GM19463 (cell line): ENCODE results near the gene EML5.
"Not testable (repeated sequence)": the region's sequence is repeated elsewhere in the genome, so short reads cannot be mapped to it uniquely, and the experiment has no call there.

Experiments
- ATAC-seq: cut with Tn5 transposase; IDR thresholded peaks from one replicate; pipeline ENCODE4 v1.9.1; 2021; ENCODE audit warnings: mild to moderate bottlenecking, moderate library complexity; ENCODE audit not compliant: unreplicated experiment

Gene EML5

DNA sequence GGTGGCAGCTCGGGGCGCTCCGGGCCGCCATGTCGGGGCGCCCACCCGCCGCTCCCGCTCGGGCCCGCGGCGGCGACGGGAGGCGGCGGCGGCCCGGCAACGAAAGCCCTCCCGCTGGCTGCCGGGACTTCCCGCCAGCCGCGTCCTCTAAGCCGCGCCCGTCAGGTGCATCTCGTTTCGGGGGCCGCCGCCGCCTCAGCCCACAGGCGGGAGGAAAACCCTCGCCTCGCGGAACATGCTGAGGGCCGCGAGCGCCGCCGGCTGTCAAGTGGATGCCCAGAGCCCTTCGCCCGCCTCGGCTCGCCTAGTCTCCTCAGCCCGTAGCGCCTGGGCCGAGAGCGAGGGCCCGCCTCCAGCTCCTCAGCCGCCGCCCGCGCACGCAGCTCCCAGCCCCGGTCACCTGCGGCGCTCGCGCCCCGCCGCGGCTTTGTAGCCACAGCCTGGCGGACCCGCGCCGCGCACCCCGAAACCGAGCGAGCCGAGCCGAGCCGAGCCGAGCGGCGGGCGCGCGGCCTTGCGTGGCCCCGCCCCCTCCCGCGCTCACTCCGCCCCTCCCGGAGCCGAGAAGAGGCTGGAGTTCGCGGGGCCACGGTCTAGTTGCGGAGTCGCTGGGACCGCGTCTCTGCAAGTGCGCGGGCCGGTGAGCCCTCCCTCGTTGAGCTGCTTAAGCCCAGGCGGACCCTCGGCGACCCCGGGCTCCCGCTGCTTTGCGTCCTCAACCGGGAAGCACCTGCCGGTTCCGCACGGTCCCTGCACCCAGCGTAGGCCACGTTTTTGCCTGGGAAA is at the start of gene EML5:
EML5 (minus strand) TSS at position 481 of the 786 bp plus-strand sequence; CDS start at position 31, 450 bp downstream.
- ATAC-seq = peak; percentile 86

DNA sequence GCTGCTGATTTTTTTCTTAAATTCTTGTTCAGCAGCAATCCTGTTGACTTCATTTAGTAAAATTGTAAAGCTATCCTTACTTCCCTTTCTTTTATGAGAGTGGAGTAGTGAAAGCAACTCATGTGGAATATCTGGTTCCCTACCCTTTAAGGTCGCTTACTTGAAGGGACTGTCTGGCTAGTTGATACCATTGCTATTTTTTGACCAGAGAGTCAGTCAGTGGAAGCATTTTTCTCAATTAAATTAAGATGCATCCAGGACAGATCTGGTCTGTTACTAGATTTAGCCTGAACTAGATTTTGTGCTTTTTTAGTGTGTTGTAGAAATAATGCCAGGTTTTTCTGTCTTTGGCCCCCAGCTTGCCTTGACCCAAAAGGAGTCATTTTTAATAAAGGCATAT is 49.7 kb upstream of the EML5 start:
- ATAC-seq = no peak

DNA sequence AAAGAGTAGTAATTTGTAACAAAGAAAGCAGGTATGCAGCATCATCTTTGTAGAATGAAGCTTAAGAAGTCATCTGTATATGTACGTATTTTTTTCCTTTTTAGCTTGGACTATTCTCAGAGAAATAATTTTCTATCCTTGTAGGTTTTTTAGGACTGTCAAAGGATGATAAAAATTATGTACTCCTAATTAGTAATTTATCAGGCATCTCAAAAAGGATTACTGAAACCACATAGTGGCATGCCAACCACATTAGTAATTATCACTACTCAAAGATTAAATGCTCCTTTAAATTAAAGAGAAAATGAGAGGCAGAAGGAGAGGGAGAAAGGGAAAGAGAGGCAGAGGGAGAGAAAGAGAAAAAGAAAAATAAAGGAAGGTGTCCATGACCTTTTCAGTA is 49.0 kb upstream of the EML5 start:
- no peak for ATAC-seq

DNA sequence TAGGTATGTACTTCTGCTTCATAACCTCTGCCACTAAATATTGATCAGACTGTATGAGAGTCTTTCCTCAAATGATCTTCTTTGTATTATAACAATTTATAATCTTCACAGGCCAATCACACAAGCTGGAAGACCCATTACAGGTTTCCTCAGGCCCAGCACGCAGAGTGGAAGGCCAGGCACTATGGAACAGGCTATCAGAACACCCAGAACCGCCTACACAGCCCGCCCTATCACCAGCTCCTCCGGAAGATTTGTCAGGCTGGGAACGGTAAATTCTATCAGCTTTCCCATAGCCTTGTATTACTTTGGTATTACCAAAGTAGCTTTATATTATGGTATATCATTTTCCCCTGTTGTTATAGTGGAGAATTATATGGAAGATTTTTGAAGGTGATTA is 48.2 kb upstream of the EML5 start:
- no peak for ATAC-seq

DNA sequence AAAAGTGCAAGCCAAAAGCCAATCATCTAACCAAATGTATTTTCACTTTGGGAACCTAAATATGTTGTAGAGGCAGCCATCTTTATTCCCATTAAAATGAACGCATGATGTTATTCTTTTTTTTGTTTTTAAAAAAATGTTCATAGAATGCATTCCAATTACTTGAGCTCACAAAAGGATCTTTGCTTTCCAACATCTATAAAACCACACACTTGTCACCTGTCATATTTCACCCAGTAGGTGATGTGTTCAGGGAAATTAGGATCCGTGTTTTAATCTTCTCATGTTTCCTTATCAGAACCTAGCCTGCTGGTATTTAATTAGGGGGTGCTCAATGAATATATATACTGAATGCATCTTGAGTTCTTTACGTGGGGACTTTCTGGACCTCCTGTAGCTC is 45.3 kb upstream of the EML5 start:
- ATAC-seq = no peak

DNA sequence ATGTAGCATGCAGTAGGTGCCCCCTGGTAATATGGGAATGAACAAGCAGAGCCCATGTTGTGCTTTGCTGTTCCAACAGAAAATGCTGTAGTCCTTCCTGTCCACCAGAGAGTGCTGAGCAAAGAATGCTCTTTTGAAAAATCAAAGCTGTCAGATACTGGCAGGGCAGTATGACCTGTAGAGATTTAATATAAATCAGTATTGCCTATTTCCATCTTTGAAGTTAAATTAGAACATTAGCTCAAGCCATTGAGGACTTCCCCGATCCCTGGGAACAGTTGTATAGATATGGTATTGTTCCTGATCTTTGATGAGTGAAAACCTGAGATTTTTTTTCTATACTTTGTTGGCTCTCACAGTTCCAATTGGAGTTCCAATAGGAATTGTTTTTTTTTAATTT is 44.7 kb upstream of the EML5 start:
- no peak for ATAC-seq

DNA sequence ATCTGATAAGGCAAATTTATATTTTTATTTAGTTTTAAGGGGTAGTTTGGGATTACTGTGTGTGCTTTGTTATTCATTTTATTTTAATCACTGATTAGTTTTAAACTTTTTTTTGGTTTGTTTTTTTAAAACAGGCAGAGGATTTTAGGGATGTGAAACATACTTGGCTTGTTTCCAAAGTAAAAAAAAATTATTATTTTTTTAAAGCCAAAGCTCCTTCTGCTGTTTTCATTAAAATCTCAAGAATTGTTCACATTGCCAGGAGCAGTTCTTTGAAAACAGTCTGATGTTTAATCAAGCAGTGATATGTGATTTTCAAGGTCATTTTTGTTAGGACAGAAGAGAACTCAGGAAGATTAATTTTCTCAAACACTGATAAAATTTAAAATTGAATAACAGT is 42.9 kb upstream of the EML5 start:
- ATAC-seq = no peak

DNA sequence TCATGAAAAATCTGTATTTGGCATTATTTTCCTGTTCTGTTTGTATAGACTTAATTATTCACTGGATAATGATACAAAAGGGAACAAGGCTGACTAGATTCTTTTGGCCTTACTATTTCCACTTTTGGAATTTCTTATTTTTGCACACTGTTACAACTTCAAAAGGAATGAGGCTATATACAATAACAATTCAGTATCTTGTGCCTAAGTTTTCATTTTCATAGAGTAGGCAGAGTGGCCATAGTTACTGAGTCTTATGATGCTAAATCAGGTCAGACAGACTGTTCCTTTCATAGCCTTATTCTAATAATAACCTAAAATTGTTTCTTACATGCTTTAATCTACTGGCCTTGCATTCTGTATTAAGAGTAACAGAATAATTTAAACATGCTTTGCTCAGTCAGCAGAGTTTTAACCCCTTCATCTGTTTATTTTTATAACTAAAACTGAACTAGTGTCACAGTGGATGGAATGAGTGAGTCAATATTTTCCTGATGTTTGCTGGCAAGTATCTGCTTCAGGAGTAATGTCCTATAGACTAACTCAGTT is 42.2 kb upstream of the EML5 start:
- ATAC-seq = no peak

- no peak for ATAC-seq
These were observed 38.5 kb upstream of the EML5 start for GRCh38 chr14:88831284-88831683.

GRCh38 chr14:88829685-88830302 is 37.0 kb upstream of the EML5 start:
- ATAC-seq = no peak

DNA sequence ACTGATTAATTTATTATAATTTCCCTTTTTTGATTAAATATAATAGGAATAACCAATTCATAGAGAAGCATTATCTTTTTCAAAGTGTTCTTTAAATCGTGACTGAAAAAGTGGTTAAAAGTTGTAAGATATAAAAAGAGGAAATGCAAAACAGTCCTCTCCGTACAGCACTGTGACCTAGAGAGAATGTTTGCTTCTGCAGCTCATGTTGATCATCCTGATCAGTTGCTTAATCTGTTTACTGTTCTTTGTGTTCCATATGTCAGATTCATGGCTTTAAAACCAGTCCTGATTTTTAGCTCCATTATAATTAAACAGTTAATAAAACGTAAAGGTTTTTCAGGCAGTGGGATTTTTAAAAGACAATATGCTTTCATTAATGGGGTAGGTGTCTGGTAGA is 36.4 kb upstream of the EML5 start:
- no peak for ATAC-seq

DNA sequence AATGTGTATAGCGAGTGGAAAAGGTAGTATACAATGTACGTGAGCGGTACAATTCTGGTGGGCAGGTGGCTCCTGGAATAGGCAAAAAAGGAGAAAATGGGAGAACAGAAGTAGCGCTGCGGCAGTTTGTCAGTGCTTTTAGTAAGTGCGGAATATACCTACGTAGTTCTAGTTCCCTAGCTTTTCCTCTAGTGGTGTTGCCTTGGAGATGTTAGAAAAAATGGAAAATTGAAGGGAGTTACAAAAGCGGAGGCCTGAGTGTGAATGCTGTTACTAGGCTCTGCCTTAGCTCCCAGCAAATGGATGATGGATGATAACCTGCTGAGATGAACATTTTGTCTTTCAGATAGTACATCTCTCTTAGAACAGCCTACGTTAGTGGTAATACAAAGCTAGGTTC is 32.8 kb upstream of the EML5 start:
- no peak for ATAC-seq

- ATAC-seq = no peak
These were observed 32.3 kb upstream of the EML5 start for GRCh38 chr14:88825078-88825458.

DNA sequence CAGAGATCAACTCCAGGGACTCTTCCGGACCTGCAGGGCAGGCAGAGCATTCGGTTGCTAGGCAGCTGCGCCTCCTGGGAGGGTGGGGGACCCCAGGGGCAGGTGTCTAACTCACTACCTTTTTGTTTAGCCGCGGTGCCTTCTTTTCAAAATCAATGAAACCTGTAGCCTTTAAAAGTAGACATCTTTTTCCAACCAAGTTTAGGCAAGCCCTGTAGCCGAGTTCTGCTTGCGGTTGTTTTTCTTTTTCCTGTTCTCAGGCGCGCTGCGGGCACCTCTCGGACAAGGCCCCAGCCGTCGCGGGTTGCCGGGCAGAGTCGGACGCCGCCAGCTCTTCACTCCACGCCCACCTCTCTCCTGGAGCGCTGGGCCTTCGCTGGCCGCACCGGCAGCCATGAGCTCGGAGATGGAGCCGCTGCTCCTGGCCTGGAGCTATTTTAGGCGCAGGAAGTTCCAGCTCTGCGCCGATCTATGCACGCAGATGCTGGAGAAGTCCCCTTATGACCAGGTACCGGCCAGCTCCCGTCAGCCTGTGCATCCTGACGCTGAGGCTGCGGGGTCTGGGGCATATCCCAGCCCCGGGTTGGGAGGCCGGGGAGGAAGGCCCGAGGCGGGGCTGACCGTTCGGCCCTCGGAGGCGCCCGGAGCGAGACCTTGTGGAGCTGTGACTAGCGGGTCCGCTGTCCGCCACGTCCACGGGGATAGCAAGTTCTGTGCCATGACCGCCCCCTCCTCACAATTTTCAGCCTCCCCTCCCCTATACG is 31.7 kb upstream of the EML5 start, which contains the start of gene TTC8:
TTC8 (plus strand) TSS at position 338 of the 764 bp plus-strand sequence; CDS start at position 395, 57 bp downstream.
- ATAC-seq = peak; percentile 97

- peak; percentile 1 for ATAC-seq
These were observed 31.2 kb upstream of the EML5 start for GRCh38 chr14:88823968-88824313.

GRCh38 chr14:88821888-88822287 is 29.1 kb upstream of the EML5 start:
- ATAC-seq = no peak

GRCh38 chr14:88821378-88821777 is 28.6 kb upstream of the EML5 start:
- no peak for ATAC-seq

DNA sequence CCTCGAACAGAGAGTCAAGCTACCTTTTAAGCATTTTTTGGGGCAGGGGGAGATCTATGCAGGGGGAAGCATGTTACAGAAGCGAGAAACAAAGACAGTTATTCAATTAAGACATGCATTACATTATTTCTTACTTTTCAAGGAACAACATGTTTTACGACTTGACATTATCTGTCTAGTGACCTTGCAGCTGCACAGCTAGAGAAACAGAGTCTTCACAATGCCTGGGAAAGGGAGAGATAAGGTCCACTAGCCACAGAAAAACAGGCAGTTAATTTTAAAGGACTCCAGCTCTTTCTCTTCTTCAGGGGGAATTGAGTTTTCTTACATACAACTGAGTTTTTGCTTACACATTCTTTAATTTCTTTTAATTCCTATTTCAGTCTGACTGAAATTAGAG is 26.9 kb upstream of the EML5 start:
- ATAC-seq = not testable (repeated sequence)

- no peak for ATAC-seq
These were observed 25.3 kb upstream of the EML5 start for GRCh38 chr14:88818018-88818417.

DNA sequence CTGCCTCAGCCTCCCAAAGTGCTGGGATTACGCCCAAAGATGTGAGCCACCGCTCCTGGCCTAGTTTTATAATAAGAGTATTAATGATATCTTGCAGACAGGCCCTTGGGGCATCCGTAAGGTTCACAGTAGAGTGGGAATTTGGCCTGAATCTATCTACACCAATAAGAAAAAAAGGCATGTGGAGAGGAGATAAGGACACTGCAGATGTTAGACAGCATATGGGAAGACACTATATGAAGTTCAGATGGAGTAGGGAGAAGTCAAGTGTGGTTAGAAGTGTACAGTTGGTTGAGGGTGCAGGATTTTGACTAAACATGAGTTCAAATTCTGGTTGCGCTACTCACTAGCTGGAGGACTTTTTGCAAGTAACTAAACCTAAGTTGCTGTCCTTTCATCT is 23.2 kb upstream of the EML5 start:
- no peak for ATAC-seq

GRCh38 chr14:88808359-88808758 is 15.6 kb upstream of the EML5 start:
- no peak for ATAC-seq

DNA sequence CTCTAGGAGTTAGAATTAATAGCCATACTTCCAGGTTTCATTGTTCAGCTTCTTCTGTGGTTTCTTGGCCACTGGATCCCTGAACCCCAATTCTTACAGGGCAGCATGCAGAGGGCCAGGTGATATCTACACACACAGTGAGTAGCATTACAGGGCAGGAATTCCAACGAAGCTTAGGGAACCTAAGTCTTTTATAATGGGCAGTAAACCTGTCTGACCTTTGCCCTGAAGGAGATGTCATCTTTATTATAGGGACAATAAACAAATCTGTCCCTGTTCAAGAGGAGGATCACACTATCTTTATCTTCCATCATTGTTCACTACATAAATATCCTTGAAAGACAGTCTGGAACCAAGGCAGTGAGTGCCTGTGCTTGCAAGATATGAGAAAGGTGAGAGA is 11.7 kb upstream of the EML5 start:
- no peak for ATAC-seq
